ENCODE data around the gene SLC25A12. TPM values are rescaled to one million over a fixed set of nuclear protein-coding genes. Genes with fewer than 3 reads are reported as not detected.

SLC25A12 gene
- total RNA-seq, 3 donors from 2014 or later: 15.5 to 54.7 (median 39.2) TPM

GRCh38 chr2:171878481-171878993 lies 15.5 kb downstream of the SLC25A12 start:
- intact Hi-C loops (cut with DNase I; ENCODE audit: low total_unique reads): no loop called here
- Histone ChIP-seq H3K4me3 (no peak overlapping the region), H3K27ac (peak overlapping the region; percentile 73), H3K4me1 (no peaks in the 10 kb centered on the region), H3K27me3 (no peaks in the 10 kb centered on the region), H3K36me3 (no peaks in the 10 kb centered on the region), H3K9me3 (no peaks in the 10 kb centered on the region)
- DNase-seq (ENCODE audit: low spot score in 2 of 2): peak in 1 of 2 donors; percentile 38
- TF ChIP-seq POLR2A (IDR thresholded peaks at IDR 0.05) (no peak), POLR2AphosphoS5 (IDR thresholded peaks at IDR 0.05) (no peak), CTCF (IDR thresholded peaks at IDR 0.05) (no peak)

GRCh38 chr2:171874963-171875362 lies 19.1 kb downstream of the SLC25A12 start:
- Histone ChIP-seq H3K36me3 (no peaks in the 10 kb centered on the region), H3K27me3 (no peaks in the 10 kb centered on the region), H3K4me1 (no peaks in the 10 kb centered on the region), H3K27ac (no peak overlapping the region), H3K4me3 (no peak overlapping the region), H3K9me3 (no peaks in the 10 kb centered on the region)
- intact Hi-C loops (cut with DNase I; ENCODE audit: low total_unique reads): no loop called here
- DNase-seq (ENCODE audit: low spot score in 2 of 2): no peak
- no peak for TF ChIP-seq POLR2A (IDR thresholded peaks at IDR 0.05)

GRCh38 chr2:171874517-171874916 lies 19.5 kb downstream of the SLC25A12 start:
- TF ChIP-seq CTCF (IDR thresholded peaks at IDR 0.05) (no peak), POLR2AphosphoS5 (IDR thresholded peaks at IDR 0.05) (no peak)
- no peaks in the 10 kb centered on the region for H3K27me3 ChIP-seq
- intact Hi-C loops (cut with DNase I; ENCODE audit: low total_unique reads): no loop called here
- H3K4me3 ChIP-seq: no peak overlapping the region
- no peaks in the 10 kb centered on the region for H3K4me1 ChIP-seq
- no peaks in the 10 kb centered on the region for H3K36me3 ChIP-seq
- no peaks in the 10 kb centered on the region for H3K9me3 ChIP-seq
- no peak overlapping the region for H3K27ac ChIP-seq
- no peak for DNase-seq (ENCODE audit: low spot score in 2 of 2)

- H3K36me3 ChIP-seq: no peaks in the 10 kb centered on the region
- no peak overlapping the region for H3K27ac ChIP-seq
- H3K27me3 ChIP-seq: no peaks in the 10 kb centered on the region
- intact Hi-C loops (cut with DNase I; ENCODE audit: low total_unique reads): no loop called here
- no peaks in the 10 kb centered on the region for H3K4me1 ChIP-seq
- H3K9me3 ChIP-seq: no peaks in the 10 kb centered on the region
- no peak for DNase-seq (ENCODE audit: low spot score in 2 of 2)
- TF ChIP-seq POLR2AphosphoS5 (IDR thresholded peaks at IDR 0.05) (no peak), CTCF (IDR thresholded peaks at IDR 0.05) (no peak), POLR2A (IDR thresholded peaks at IDR 0.05) (no peak)
- H3K4me3 ChIP-seq: no peak overlapping the region
Observed at GRCh38 chr2:171864357-171864985, 29.6 kb downstream of the SLC25A12 start.

GRCh38 chr2:171862501-171862900 lies 31.5 kb downstream of the SLC25A12 start:
- DNase-seq (ENCODE audit: low spot score in 2 of 2): no peak
- no peaks in the 10 kb centered on the region for H3K4me1 ChIP-seq
- H3K27me3 ChIP-seq: no peaks in the 10 kb centered on the region
- no peaks in the 10 kb centered on the region for H3K36me3 ChIP-seq
- H3K4me3 ChIP-seq: no peak overlapping the region
- H3K27ac ChIP-seq: no peak overlapping the region
- TF ChIP-seq CTCF (IDR thresholded peaks at IDR 0.05) (no peak), POLR2AphosphoS5 (IDR thresholded peaks at IDR 0.05) (no peak), POLR2A (IDR thresholded peaks at IDR 0.05) (no peak)
- no peaks in the 10 kb centered on the region for H3K9me3 ChIP-seq
- intact Hi-C loops (cut with DNase I; ENCODE audit: low total_unique reads): no loop called here
